Keratinocyte (primary cell): Measurements from ENCODE around the gene ENKUR. TPM values are rescaled to one million over a fixed set of nuclear protein-coding genes. Genes with fewer than 3 reads are reported as not detected.
"Not testable (repeated sequence)": the region's sequence is repeated elsewhere in the genome, so short reads cannot be mapped to it uniquely, and the experiment has no call there.

Experiments
- DNase-seq: peaks from one replicate; pipeline ENCODE4 v3.0.0-alpha.2; 2011; ENCODE audit warnings: low read depth, missing footprints, low spot score
- FAIRE-seq: peaks from 2 replicates; lab custom pipeline; 2011; peaks lifted over from hg19 to GRCh38; lab: Jason Lieb, UNC
- H2AFZ ChIP-seq: 2 replicates; pipeline ENCODE4 v1.6.0; 2012; ENCODE audit warnings: low read length, control low read depth, inconsistent platforms; ENCODE audit not compliant: control insufficient read depth
- H3K27ac ChIP-seq: 2 replicates; pipeline ENCODE4 v1.5.1; 2011; ENCODE audit warnings: low read length; ENCODE audit not compliant: control insufficient read depth, insufficient read depth
- H3K27me3 ChIP-seq: 3 replicates; pipeline ENCODE4 v1.6.0; 2011; ENCODE audit warnings: low read length; ENCODE audit not compliant: control insufficient read depth, insufficient read depth; ENCODE audit errors: extremely low read depth
- H3K36me3 ChIP-seq, 2 experiments: 2 replicates in 1 of 2; 3 replicates in 1 of 2; pipeline ENCODE4 v1.5.1; 2011; ENCODE audit warnings: low read length in 2 of 2, mild to moderate bottlenecking in 1 of 2; ENCODE audit not compliant: control insufficient read depth in 2 of 2, insufficient read depth in 2 of 2; ENCODE audit errors: extremely low read depth in 1 of 2
- H3K4me1 ChIP-seq: 3 replicates; pipeline ENCODE4 v1.5.1; 2011; ENCODE audit warnings: low read length; ENCODE audit not compliant: control insufficient read depth, insufficient read depth; ENCODE audit errors: extremely low read depth
- H3K4me2 ChIP-seq: 3 replicates; pipeline ENCODE4 v1.6.0; 2011; ENCODE audit warnings: low read depth, low read length; ENCODE audit not compliant: control insufficient read depth, insufficient read depth; ENCODE audit errors: extremely low read depth
- H3K4me3 ChIP-seq, 3 experiments: fragments of 200-600 bp in 1 of 3; sonication (generic) in 1 of 3; 2 replicates in 2 of 3; 3 replicates in 1 of 3; pipeline ENCODE4 v1.5.1; 2011 to 2016; ENCODE audit warnings: low read length in 3 of 3, mild to moderate bottlenecking in 3 of 3, control low read depth in 2 of 3, inconsistent platforms in 1 of 3, low read depth in 1 of 3, mixed read lengths in 1 of 3, mixed run types in 1 of 3, moderate library complexity in 1 of 3; ENCODE audit not compliant: control insufficient read depth in 2 of 3, insufficient read depth in 2 of 3; ENCODE audit errors: extremely low read depth in 1 of 3
- H3K79me2 ChIP-seq: 2 replicates; pipeline ENCODE4 v1.6.0; 2012; ENCODE audit warnings: low read length; ENCODE audit not compliant: control insufficient read depth, insufficient read depth
- H3K9ac ChIP-seq: 3 replicates; pipeline ENCODE4 v1.6.0; 2011; ENCODE audit warnings: low read length; ENCODE audit not compliant: control insufficient read depth, insufficient read depth; ENCODE audit errors: extremely low read depth
- H3K9me1 ChIP-seq: 3 replicates; pipeline ENCODE4 v1.6.0; 2011; ENCODE audit warnings: low read length; ENCODE audit not compliant: control insufficient read depth, insufficient read depth; ENCODE audit errors: extremely low read depth
- H3K9me3 ChIP-seq: 2 replicates; pipeline ENCODE4 v1.5.1; 2012; ENCODE audit warnings: low read depth, low read length; ENCODE audit not compliant: control insufficient read depth
- H4K20me1 ChIP-seq: 3 replicates; pipeline ENCODE4 v1.6.0; 2011; ENCODE audit warnings: low read length; ENCODE audit not compliant: control insufficient read depth, insufficient read depth; ENCODE audit errors: extremely low read depth
- CTCF ChIP-seq, 3 experiments: IDR thresholded peaks in 1 of 3; conservative IDR thresholded peaks in 1 of 3; optimal IDR thresholded peaks in 1 of 3; 2 replicates in 2 of 3; 3 replicates in 1 of 3; pipeline versions ENCODE3 to v1.5.1; 2011; ENCODE audit warnings: low read length in 3 of 3, mild to moderate bottlenecking in 3 of 3, moderate library complexity in 2 of 3, control low read depth in 1 of 3, inconsistent platforms in 1 of 3; ENCODE audit not compliant: insufficient read depth in 2 of 3; ENCODE audit errors: extremely low read depth in 1 of 3
- EZH2 ChIP-seq: IDR thresholded peaks from one replicate; pipeline ENCODE4 v1.6.1; 2012; ENCODE audit warnings: inconsistent platforms, mild to moderate bottlenecking, low read length, moderate library complexity
- dilution Hi-C: fragments of 300-500 bp; cut with MboI; formaldehyde crosslinking; loops from one replicate; pipeline ENCODE4 v1.7.0; 2020; ENCODE audit warnings: low sequenced_read_pairs; ENCODE audit not compliant: extremely low pct_ligation_motif_present
- polyA plus RNA-seq, 5 experiments: library from polyadenylated mRNA; depleted of rRNA in 3 of 5; stranded (reverse) in 3 of 5; stranded (forward) in 1 of 5; unstranded in 1 of 5; fragments of >200 nt; gene quantifications; 1 replicate in 1 of 5; 2 replicates in 3 of 5; 3 replicates in 1 of 5; pipeline versions ENCODE4 v1.2.1 to v1.2.3, GENCODE V29; 2011 to 2012; ENCODE audit warnings: missing spikeins in 2 of 5, low read depth in 1 of 5, low replicate concordance in 1 of 5

Gene ENKUR
- polyA plus RNA-seq, 1 donor (not counting 4 experiments of a cell fraction or from before 2014, with no cell fraction given), result 0.03 TPM

- Histone ChIP-seq H3K79me2 (no peaks in the 10 kb centered on the region), H3K9me1 (no peaks in the 10 kb centered on the region), H4K20me1 (no peaks in the 10 kb centered on the region), H2AFZ (no peak overlapping the region), H3K4me3 (no peak overlapping the region), H3K27me3 (no peaks in the 10 kb centered on the region), H3K27ac (no peak overlapping the region), H3K9ac (no peak overlapping the region), H3K9me3 (no peaks in the 10 kb centered on the region), H3K4me2 (no peak overlapping the region), H3K4me1 (peaks cover 24% of the 10 kb centered on the region), H3K36me3 (no peaks in the 10 kb centered on the region)
- DNase-seq (no peak), FAIRE-seq (no peak)
- no peak for TF ChIP-seq EZH2
- no peak for TF ChIP-seq CTCF (optimal IDR thresholded peaks at IDR 0.05 in 1 of 3, IDR thresholded peaks at IDR 0.05 in 1 of 3, conservative IDR thresholded peaks at IDR 0.05 in 1 of 3; ENCODE audit: extremely low read depth in 1 of 3, insufficient read depth in 2 of 3, low read length in 3 of 3)
- dilution Hi-C loops, result no loop called here
These were observed 57.1 kb downstream of the ENKUR start for GRCh38 chr10:24958721-24959381.

GRCh38 chr10:24958091-24958720, 57.8 kb downstream of the ENKUR start:
- peak overlapping the region; percentile 65 for H3K4me2 ChIP-seq
- no peaks in the 10 kb centered on the region for H3K27me3 ChIP-seq
- H4K20me1 ChIP-seq, result no peaks in the 10 kb centered on the region
- no peaks in the 10 kb centered on the region for H3K9me3 ChIP-seq
- peaks cover 28% of the 10 kb centered on the region for H3K4me1 ChIP-seq
- H3K27ac ChIP-seq, result peak overlapping the region; percentile 58
- H3K79me2 ChIP-seq, result no peaks in the 10 kb centered on the region
- H3K4me3 ChIP-seq, result no peak overlapping the region
- TF ChIP-seq EZH2 (no peak), CTCF (optimal IDR thresholded peaks at IDR 0.05 in 1 of 3, IDR thresholded peaks at IDR 0.05 in 1 of 3, conservative IDR thresholded peaks at IDR 0.05 in 1 of 3; ENCODE audit: extremely low read depth in 1 of 3, insufficient read depth in 2 of 3, low read length in 3 of 3) (no peak)
- no peaks in the 10 kb centered on the region for H3K9me1 ChIP-seq
- dilution Hi-C loops, result no loop called here
- FAIRE-seq (peak; percentile 64), DNase-seq (no peak)
- H3K36me3 ChIP-seq, result no peaks in the 10 kb centered on the region
- H3K9ac ChIP-seq, result peak overlapping the region; percentile 13
- no peak overlapping the region for H2AFZ ChIP-seq

GRCh38 chr10:24957624-24958051, 58.3 kb downstream of the ENKUR start:
- H3K9ac ChIP-seq, result peak overlapping the region; percentile 13
- H3K9me3 ChIP-seq, H3K9me1 ChIP-seq, H3K4me3 ChIP-seq, H4K20me1 ChIP-seq, H3K27me3 ChIP-seq, dilution Hi-C loops, H3K36me3 ChIP-seq, DNase-seq, FAIRE-seq, H3K79me2 ChIP-seq, H2AFZ ChIP-seq: not testable (repeated sequence)
- peak overlapping the region; percentile 58 for H3K27ac ChIP-seq
- peak overlapping the region; percentile 65 for H3K4me2 ChIP-seq
- H3K4me1 ChIP-seq, result peaks cover 24% of the 10 kb centered on the region
